ENCODE measurements around the gene SDK1.
"Not testable (repeated sequence)": the region's sequence is repeated elsewhere in the genome, so short reads cannot be mapped to it uniquely, and the experiment has no call there.

The SDK1 gene

GRCh38 chr7:3733541-3734140, 432.6 kb downstream of the SDK1 start:
- no peak for DNase-seq (ENCODE audit: low read depth)
- H3K4me3 ChIP-seq (ENCODE audit: low read depth, low read length): no peak overlapping the region

DNA sequence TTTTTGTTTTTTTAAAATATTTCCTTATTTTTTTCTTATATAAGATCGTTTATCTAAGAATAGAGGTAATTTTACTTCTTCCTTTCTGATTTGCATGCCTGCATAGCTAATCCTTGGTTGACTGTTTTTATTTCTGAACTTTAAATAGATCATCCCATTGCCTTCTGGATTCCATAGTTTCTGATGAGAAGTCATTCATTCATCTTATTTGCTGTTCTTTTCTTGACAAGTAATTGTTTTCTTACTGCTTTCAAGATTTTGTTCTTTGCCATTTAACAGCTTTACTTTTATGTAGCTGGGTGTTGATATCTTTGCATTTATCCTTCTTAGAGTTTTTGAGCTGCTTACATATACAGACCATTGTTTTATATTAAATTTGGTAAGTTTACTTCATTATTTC, 437.9 kb downstream of the SDK1 start:
- no peak for DNase-seq (ENCODE audit: low read depth)
- no peak overlapping the region for H3K4me3 ChIP-seq (ENCODE audit: low read depth, low read length)

- DNase-seq (ENCODE audit: low read depth): no peak
- H3K4me3 ChIP-seq (ENCODE audit: low read depth, low read length): no peak overlapping the region
Measured at GRCh38 chr7:3739983-3740382, 438.9 kb downstream of the SDK1 start.

GRCh38 chr7:3747467-3747866, 446.4 kb downstream of the SDK1 start:
- no peak overlapping the region for H3K4me3 ChIP-seq (ENCODE audit: low read depth, low read length)
- no peak for DNase-seq (ENCODE audit: low read depth)

- no peak overlapping the region for H3K4me3 ChIP-seq (ENCODE audit: low read depth, low read length)
- no peak for DNase-seq (ENCODE audit: low read depth)
Measured at GRCh38 chr7:3748389-3748788, 447.3 kb downstream of the SDK1 start.

DNA sequence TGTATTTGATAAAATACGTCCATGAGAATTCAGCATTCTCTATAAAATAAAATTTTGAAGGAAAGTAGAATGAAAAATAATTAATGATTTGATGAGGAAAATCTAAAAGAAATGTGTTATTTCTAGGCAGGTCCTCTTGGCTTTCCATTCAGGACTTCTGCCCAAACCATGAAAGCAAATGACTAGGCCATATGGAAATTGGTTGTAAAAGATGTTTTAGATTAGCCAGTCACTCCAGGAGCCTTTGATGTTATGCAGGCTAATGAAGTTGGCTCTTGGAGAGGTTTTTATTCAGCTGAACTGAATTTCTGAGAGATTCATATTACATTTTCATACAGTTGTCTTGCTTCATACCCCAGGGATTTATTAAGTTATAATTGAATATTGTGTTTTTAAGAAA, 452.8 kb downstream of the SDK1 start:
- no peak overlapping the region for H3K4me3 ChIP-seq (ENCODE audit: low read depth, low read length)
- no peak for DNase-seq (ENCODE audit: low read depth)

DNA sequence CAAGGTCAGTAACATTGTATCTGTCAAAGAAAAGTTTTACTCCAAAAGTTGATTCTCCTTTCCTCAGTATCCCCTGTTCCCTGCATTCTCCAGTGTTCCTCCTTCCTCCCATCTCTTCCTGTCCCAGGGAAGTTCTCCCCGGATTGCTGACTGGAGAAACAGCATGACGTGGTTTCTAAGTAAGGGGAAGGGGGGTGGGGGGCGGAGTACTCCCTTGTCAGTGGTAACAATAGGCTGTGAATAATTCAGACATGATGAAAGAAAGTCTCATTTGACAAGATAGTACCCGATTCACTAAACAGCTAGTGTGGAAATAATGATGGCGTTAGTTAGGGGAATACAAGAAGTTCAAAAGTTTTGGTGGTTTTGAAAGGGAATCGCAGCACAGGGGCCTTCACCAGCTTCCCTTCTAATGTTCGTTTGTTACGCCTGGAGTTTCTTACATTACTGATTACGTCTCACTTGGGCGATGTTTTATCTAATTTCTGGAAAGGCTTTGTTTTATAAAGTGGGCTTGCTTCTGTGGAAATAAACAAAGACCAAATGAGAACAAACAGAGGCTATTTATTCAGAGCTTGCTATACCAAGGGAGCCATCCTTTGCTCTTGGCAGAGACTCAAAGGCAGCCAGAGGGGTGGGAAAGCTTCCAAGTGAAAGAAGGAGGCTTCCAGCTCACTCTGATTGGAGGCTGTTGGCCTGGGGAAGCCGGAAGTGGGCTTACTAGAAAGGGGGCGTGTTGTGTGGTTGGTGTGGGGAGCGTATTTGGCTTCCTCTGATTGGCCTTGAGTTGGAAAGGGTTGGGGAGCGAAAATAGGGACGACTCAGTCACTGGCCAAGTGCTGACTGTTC, 453.7 kb downstream of the SDK1 start:
- no peak overlapping the region for H3K4me3 ChIP-seq (ENCODE audit: low read depth, low read length)
- DNase-seq (ENCODE audit: low read depth): no peak

GRCh38 chr7:3755778-3756453, 454.9 kb downstream of the SDK1 start:
- DNase-seq (ENCODE audit: low read depth); H3K4me3 ChIP-seq (ENCODE audit: low read depth, low read length): not testable (repeated sequence)

DNA sequence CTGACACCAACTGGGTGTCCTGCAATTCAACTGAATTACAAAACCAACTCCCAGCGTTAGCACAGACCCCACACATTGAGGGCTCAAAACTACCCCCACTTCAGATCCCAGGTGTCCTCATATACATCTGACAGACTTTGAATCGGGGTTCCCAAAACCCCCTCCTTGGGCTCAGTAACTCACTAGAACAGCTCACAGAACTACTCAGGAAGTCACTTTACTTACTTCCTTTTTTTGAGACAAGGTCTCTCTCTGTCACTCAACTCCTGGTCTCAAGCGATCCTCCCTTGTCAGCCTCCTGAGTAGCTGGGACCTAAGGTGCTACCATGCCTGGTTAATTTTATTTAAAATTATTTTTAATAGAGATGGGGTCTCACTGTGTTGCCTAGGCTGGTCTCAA, 456.0 kb downstream of the SDK1 start:
- no peak for DNase-seq (ENCODE audit: low read depth)
- no peak overlapping the region for H3K4me3 ChIP-seq (ENCODE audit: low read depth, low read length)

GRCh38 chr7:3760651-3761050, 459.6 kb downstream of the SDK1 start:
- H3K4me3 ChIP-seq (ENCODE audit: low read depth, low read length): no peak overlapping the region
- DNase-seq (ENCODE audit: low read depth): no peak

DNA sequence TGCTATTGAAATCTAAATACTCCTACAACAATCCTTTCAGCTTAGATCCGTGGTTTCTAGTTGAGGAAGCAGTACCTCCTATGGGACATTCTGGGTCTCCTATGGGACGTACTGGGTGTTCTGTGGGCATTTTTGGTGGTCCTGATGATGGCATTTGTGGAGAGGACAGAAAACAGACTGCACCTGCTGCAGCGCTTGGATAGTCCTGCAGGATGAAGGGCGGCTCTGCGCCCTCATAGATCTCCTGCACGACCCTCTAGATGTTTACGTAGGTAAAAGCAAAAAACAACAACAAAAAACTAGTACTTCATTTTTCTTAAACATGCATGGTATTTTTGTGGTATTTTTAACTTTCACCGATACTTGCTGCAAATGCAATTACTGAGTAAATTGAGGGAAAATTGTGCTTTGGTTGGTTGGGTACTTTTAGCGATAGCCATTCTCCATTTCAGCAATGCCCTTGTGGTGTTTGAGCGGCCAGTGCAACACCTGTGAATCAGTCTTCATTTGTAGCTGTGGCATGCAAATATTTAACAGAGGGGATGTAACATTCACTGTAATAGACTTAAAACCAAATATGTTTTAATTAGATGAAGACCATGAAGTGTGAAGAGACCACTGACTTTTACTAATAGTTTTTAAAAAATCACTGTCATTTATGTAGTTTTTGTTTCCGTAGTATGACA, 461.2 kb downstream of the SDK1 start:
- H3K4me3 ChIP-seq (ENCODE audit: low read depth, low read length): no peak overlapping the region
- no peak for DNase-seq (ENCODE audit: low read depth)

GRCh38 chr7:3767917-3768777, 467.1 kb downstream of the SDK1 start:
- DNase-seq (ENCODE audit: low read depth): no peak
- H3K4me3 ChIP-seq (ENCODE audit: low read depth, low read length): no peak overlapping the region

GRCh38 chr7:3771906-3772305, 470.9 kb downstream of the SDK1 start:
- H3K4me3 ChIP-seq (ENCODE audit: low read depth, low read length): no peak overlapping the region
- DNase-seq (ENCODE audit: low read depth): no peak

DNA sequence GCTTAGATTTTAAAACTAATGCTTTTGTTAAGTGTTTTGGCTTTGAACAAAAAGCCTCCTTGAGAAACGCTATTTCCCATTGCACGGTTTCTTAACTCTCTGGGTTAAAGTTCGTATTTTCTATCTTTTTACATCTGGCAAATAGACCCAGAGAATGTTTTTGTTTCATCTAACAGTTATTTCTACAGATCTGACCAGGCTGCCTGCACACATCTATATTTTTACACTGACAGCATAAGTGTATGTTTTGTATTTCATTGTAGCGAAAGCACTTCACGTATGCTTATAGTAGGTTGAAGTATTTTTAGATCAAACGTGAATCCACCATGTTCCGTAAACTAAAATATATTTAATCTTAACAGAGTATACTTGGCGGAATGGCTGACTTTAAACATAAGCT, 477.3 kb downstream of the SDK1 start:
- no peak for DNase-seq (ENCODE audit: low read depth)
- no peak overlapping the region for H3K4me3 ChIP-seq (ENCODE audit: low read depth, low read length)

DNA sequence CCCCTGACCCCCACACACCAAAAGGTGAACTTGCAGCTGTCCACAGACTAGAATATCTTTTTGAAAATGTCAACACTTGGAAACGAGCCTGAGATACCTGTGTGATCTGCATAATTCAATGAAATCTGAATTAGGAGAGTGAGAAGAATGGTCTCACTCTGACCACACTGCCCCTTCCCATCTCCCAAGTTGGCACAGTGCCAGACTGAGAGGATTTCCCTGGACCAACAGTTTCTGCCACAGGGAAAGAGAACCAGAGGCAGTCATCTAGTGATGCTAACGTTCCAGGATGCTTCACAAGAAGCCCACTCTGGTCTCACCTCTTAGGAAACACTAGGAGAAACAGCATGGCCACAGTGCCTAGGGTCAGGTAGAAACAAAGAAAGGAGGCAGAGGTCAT, 479.0 kb downstream of the SDK1 start:
- H3K4me3 ChIP-seq (ENCODE audit: low read depth, low read length): no peak overlapping the region
- DNase-seq (ENCODE audit: low read depth): no peak

DNA sequence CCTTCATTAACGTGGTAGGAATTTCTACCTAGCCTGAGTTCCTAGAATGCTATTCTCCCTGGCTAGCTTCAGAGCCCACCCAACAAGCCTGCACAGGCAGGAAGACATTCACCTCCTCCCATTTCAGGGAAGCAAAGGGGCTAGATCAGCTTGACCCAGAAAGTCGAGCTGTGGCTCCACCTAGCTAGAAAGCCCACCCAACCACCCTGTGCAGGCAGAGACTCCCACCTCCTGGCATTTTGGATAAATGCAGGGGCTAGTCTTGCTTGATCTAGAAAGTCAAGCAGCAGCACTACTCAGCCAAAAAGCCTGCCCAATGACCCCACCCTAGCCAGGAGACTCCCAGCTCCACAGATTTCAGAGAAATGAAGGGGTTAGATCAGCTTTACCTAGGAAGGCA, 479.5 kb downstream of the SDK1 start:
- no peak for DNase-seq (ENCODE audit: low read depth)
- H3K4me3 ChIP-seq (ENCODE audit: low read depth, low read length): no peak overlapping the region

DNA sequence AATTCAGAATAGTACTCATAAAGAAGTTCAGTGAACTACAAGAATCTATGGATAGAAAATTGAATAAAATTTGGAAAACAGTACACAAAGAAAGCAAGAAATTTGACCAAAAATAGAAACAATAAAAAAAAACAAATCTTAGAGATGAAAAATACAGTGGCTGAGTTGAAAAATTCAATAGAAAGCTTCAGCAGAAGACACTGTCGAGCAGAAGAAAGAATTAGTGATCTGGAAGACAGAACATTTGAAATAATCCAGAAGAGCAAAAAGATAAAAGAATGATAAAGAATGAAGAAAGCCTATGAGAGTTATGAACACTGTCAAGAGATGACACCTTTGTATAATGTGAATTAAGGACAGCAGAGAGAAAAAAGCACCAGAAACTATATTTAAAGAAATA, 480.6 kb downstream of the SDK1 start:
- no peak for DNase-seq (ENCODE audit: low read depth)

GRCh38 chr7:3787717-3788264, 486.7 kb downstream of the SDK1 start:
- no peak for DNase-seq (ENCODE audit: low read depth)

More for the DNA sequence above, 480.6 kb downstream of the SDK1 start:
- no peak overlapping the region for H3K4me3 ChIP-seq (ENCODE audit: low read depth, low read length)

DNA sequence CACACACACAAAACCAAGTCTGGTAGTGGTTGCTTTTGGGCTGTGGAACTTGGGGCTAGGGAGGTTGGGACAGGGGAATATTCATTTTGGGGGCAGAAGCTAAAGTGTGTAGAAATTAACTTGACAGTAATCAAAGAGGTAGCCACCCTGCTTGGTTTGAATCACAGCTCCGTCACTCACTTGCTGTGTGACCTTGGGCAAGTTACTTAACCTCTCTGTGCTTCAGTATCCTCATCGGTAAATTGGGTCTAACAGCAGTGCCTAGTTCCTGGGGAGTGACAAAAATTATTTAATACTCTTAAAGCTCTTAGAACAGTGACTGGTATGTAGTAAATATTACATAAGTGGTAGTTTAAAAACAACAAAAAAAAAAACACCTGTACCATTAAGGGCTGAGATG, 489.8 kb downstream of the SDK1 start:
- no peak for DNase-seq (ENCODE audit: low read depth)
- H3K4me3 ChIP-seq (ENCODE audit: low read depth, low read length): no peak overlapping the region

More at GRCh38 chr7:3787717-3788264, 486.7 kb downstream of the SDK1 start:
- no peak overlapping the region for H3K4me3 ChIP-seq (ENCODE audit: low read depth, low read length)

Data from skeletal muscle cell (primary cell).